HCT116 (cell line): ENCODE results near the gene ASB9. TPM values are rescaled to one million over a fixed set of nuclear protein-coding genes. Genes with fewer than 3 reads are reported as not detected.

Source experiments
- ATAC-seq: fragments of 200-7000 bp; cut with Tn5 transposase; 2 replicates; pipeline ENCODE4 v1.9.1; 2020; ENCODE audit warnings: mild to moderate bottlenecking, moderate library complexity
- BruUV-seq: library from RNA; stranded (reverse); fragments of 400-500 nt; replicated peaks from 2 replicates; lab custom pipeline; 2021; lab: Mats Ljungman, UMichigan
- CTCF ChIA-PET: fragments of 300-600 bp; sonication (Branson Sonifier 250); formaldehyde crosslinking; loops from one replicate; lab custom pipeline; 2021; ENCODE audit warnings: antibody characterized with exemption; lab: Charles Lee
- POLR2A ChIA-PET: fragments of 300-600, 350-600 bp; sonication (Branson Sonifier 250); formaldehyde crosslinking; loops from one replicate; lab custom pipeline; 2021; ENCODE audit warnings: antibody characterized with exemption; lab: Charles Lee
- RAD21 ChIA-PET, 2 experiments: fragments of 300-600 bp; sonication (Branson Sonifier 250); formaldehyde crosslinking; loops; one replicate each; lab custom pipeline; 2023; ENCODE audit warnings: low total read pairs in 2 of 2; ENCODE audit not compliant: uncharacterized antibody in 2 of 2, unreplicated experiment in 2 of 2, low non-redundant PET in 1 of 2; lab: Charles Lee
- DNase-seq: peaks from one replicate; pipeline ENCODE4 v3.0.0-alpha.2; 2010; ENCODE audit warnings: low read depth, low spot score
- H2AFZ ChIP-seq: fragments of 200-600 bp; shearing (Covaris generic), sonication (generic); 2 replicates; pipeline ENCODE4 v1.6.1; 2017; ENCODE audit warnings: low read depth, mixed run types, mixed read lengths, antibody characterized with exemption, low read length; ENCODE audit not compliant: poor library complexity, severe bottlenecking
- H3K27ac ChIP-seq: 2 replicates; pipeline ENCODE4 v1.5.1; 2012; ENCODE audit warnings: low read depth, low read length
- H3K27me3 ChIP-seq: fragments of 200-600 bp; sonication (generic); 2 replicates; pipeline ENCODE4 v1.6.1; 2016; ENCODE audit warnings: mixed run types, low read length, mixed read lengths; ENCODE audit not compliant: insufficient read depth
- H3K36me3 ChIP-seq, 2 experiments: fragments of 200-500 bp in 1 of 2; fragments of 200-600 bp in 1 of 2; sonication (Bioruptor generic) in 1 of 2; sonication (generic) in 1 of 2; 2 replicates each; pipeline versions ENCODE4 v1.5.1 to v1.6.1; 2014 to 2016; ENCODE audit warnings: low read length in 2 of 2, inconsistent platforms in 1 of 2, mixed read lengths in 1 of 2, mixed run types in 1 of 2; ENCODE audit not compliant: insufficient read depth in 2 of 2, control insufficient read depth in 1 of 2
- H3K4me1 ChIP-seq, 2 experiments: fragments of 200-600 bp in 1 of 2; sonication (generic) in 1 of 2; 2 replicates each; pipeline versions ENCODE4 v1.5.1 to v1.6.1; 2012 to 2017; ENCODE audit warnings: low read length in 2 of 2, inconsistent platforms in 1 of 2, mild to moderate bottlenecking in 1 of 2, mixed read lengths in 1 of 2, mixed run types in 1 of 2, moderate library complexity in 1 of 2; ENCODE audit not compliant: insufficient read depth in 2 of 2, control insufficient read depth in 1 of 2
- H3K4me2 ChIP-seq: fragments of 200-600 bp; sonication (generic); 2 replicates; pipeline ENCODE4 v1.6.1; 2017; ENCODE audit warnings: mixed run types, low read length, mixed read lengths
- H3K4me3 ChIP-seq, 2 experiments: fragments of 200-600 bp in 1 of 2; sonication (generic) in 1 of 2; replicated peaks in 1 of 2; 2 replicates each; pipeline ENCODE4 v1.5.1; 2011 to 2016; ENCODE audit warnings: low read length in 2 of 2, control low read depth in 1 of 2, low read depth in 1 of 2, mild to moderate bottlenecking in 1 of 2, mixed read lengths in 1 of 2, mixed run types in 1 of 2
- H3K79me2 ChIP-seq: fragments of 200-600 bp; sonication (generic); 2 replicates; pipeline ENCODE4 v1.6.1; 2017; ENCODE audit warnings: mild to moderate bottlenecking, mixed run types, low read length, moderate library complexity, mixed read lengths; ENCODE audit not compliant: insufficient read depth
- H3K9ac ChIP-seq: fragments of 200-600 bp; sonication (generic); 2 replicates; pipeline ENCODE4 v1.6.1; 2016; ENCODE audit warnings: low read length, mixed read lengths
- H3K9me2 ChIP-seq: fragments of 200-600 bp; sonication (generic), shearing (Covaris generic); 2 replicates; pipeline ENCODE4 v1.6.1; 2017; ENCODE audit warnings: mixed run types, mild to moderate bottlenecking, moderate library complexity; ENCODE audit not compliant: insufficient read depth
- H3K9me3 ChIP-seq, 2 experiments: fragments of 200-500 bp in 1 of 2; fragments of 200-600 bp in 1 of 2; sonication (Bioruptor generic) in 1 of 2; sonication (generic) in 1 of 2; 2 replicates each; pipeline ENCODE4 v1.6.1; 2014 to 2017; ENCODE audit warnings: low read length in 2 of 2, mixed read lengths in 2 of 2, inconsistent platforms in 1 of 2, low read depth in 1 of 2, mild to moderate bottlenecking in 1 of 2, mixed run types in 1 of 2, moderate library complexity in 1 of 2; ENCODE audit not compliant: control insufficient read depth in 1 of 2, insufficient read depth in 1 of 2
- H4K20me1 ChIP-seq: fragments of 200-600 bp; sonication (generic), shearing (Covaris generic); 2 replicates; pipeline ENCODE4 v1.6.1; 2017; ENCODE audit warnings: mixed run types, mild to moderate bottlenecking, moderate library complexity; ENCODE audit not compliant: insufficient read depth
- ATF3 ChIP-seq: IDR thresholded peaks from 2 replicates; pipeline ENCODE4 v1.6.1; 2012
- CBX3 ChIP-seq: IDR thresholded peaks from 2 replicates; pipeline ENCODE4 v1.6.1; 2012; ENCODE audit warnings: low read depth
- EGR1 ChIP-seq: IDR thresholded peaks from 2 replicates; pipeline ENCODE4 v1.6.1; 2012; ENCODE audit warnings: low read depth
- ELF1 ChIP-seq: IDR thresholded peaks from 2 replicates; pipeline ENCODE4 v1.6.1; 2012; ENCODE audit warnings: low read depth, borderline replicate concordance
- EZH2 ChIP-seq: fragments of 200-600 bp; sonication (generic); IDR thresholded peaks from 2 replicates; pipeline ENCODE4 v1.6.1; 2017; ENCODE audit warnings: antibody characterized with exemption, mixed run types
- JUND ChIP-seq: IDR thresholded peaks from 2 replicates; pipeline ENCODE4 v1.6.1; 2012
- MAX ChIP-seq: IDR thresholded peaks from 2 replicates; pipeline ENCODE4 v1.6.1; 2012
- POLR2AphosphoS5 ChIP-seq: IDR thresholded peaks from 2 replicates; pipeline ENCODE4 v1.6.1; 2011; ENCODE audit warnings: mild to moderate bottlenecking, low read depth, low read length, moderate library complexity
- RAD21 ChIP-seq: IDR thresholded peaks from 2 replicates; pipeline ENCODE4 v1.6.1; 2012; ENCODE audit warnings: low read depth, mild to moderate bottlenecking
- SIN3A ChIP-seq: IDR thresholded peaks from 2 replicates; pipeline ENCODE4 v1.6.1; 2012; ENCODE audit warnings: low read depth
- SP1 ChIP-seq: IDR thresholded peaks from 2 replicates; pipeline ENCODE4 v1.6.1; 2012; ENCODE audit warnings: low read depth
- TCF7L2 ChIP-seq: IDR thresholded peaks from 2 replicates; pipeline ENCODE4 v1.7.0; 2011; ENCODE audit warnings: borderline replicate concordance, inconsistent platforms; ENCODE audit not compliant: insufficient read depth, insufficient read length; ENCODE audit errors: extremely low read depth
- ZBTB33 ChIP-seq: IDR thresholded peaks from 2 replicates; pipeline ENCODE4 v1.6.1; 2011; ENCODE audit warnings: mild to moderate bottlenecking, low read length, moderate library complexity; ENCODE audit not compliant: insufficient replicate concordance; ENCODE audit errors: extremely low read depth
- ZNF274 ChIP-seq: fragments of 200-500 bp; sonication (Bioruptor generic); IDR thresholded peaks from 2 replicates; pipeline ENCODE4 v1.6.1; 2014; ENCODE audit warnings: mild to moderate bottlenecking, low read depth, low read length, inconsistent platforms
- intact Hi-C: fragments of 100-400 bp; cut with micrococcal nuclease; formaldehyde crosslinking; loops from 2 replicates; pipeline ENCODE4 v1.10.0; 2022
- total RNA-seq: library from RNA; stranded (reverse); gene quantifications from one replicate; pipeline ENCODE4 v1.2.1, GENCODE V29; 2021; ENCODE audit not compliant: unreplicated experiment

Gene ASB9
- total RNA-seq, 1 experiment from 2014 or later, result 2.9 TPM

- Histone ChIP-seq H3K9me2 (no peaks in the 10 kb centered on the region), H3K79me2 (no peaks in the 10 kb centered on the region), H3K9ac (no peak overlapping the region), H2AFZ (no peak overlapping the region), H3K4me1 (no peaks in the 10 kb centered on the region), H3K4me2 (no peak overlapping the region), H3K27me3 (no peaks in the 10 kb centered on the region), H3K4me3 (no peak overlapping the region), H4K20me1 (no peaks in the 10 kb centered on the region)
- ATAC-seq (no peak), DNase-seq (no peak)
- intact Hi-C loops, result no loop called here
- RAD21 ChIA-PET, result no interaction called here
- POLR2A ChIA-PET, result no interaction called here
- TF ChIP-seq ZNF274 (no peak), JUND (no peak), POLR2AphosphoS5 (no peak), RAD21 (no peak), ATF3 (no peak), MAX (no peak), CBX3 (no peak), SP1 (no peak), SIN3A (no peak), EGR1 (no peak), EZH2 (no peak), ELF1 (no peak), TCF7L2 (no peak), ZBTB33 (no peak)
- TF ChIP-seq, all 23 proteins: peak for 0
- no peaks in the 10 kb centered on the region for H3K36me3 ChIP-seq
- H3K9me3 ChIP-seq, result no peaks in the 10 kb centered on the region
- no peak overlapping the region for H3K27ac ChIP-seq
- CTCF ChIA-PET, result no interaction called here
- no TSS peak for BruUV-seq
Measured at GRCh38 chrX:15206306-15206705, 63.6 kb downstream of the ASB9 start.
